ENCODE data around the gene CSF3R.

GRCh38 chr1:36503733-36504132 lies 21.0 kb upstream of the CSF3R start:
- no peak for TF ChIP-seq POLR2AphosphoS5 (IDR thresholded peaks at IDR 0.05; ENCODE audit: low read depth)
- TF ChIP-seq CTCF (IDR thresholded peaks at IDR 0.05; ENCODE audit: insufficient read depth, low read length): no peak
- TF ChIP-seq, protein P1, sequence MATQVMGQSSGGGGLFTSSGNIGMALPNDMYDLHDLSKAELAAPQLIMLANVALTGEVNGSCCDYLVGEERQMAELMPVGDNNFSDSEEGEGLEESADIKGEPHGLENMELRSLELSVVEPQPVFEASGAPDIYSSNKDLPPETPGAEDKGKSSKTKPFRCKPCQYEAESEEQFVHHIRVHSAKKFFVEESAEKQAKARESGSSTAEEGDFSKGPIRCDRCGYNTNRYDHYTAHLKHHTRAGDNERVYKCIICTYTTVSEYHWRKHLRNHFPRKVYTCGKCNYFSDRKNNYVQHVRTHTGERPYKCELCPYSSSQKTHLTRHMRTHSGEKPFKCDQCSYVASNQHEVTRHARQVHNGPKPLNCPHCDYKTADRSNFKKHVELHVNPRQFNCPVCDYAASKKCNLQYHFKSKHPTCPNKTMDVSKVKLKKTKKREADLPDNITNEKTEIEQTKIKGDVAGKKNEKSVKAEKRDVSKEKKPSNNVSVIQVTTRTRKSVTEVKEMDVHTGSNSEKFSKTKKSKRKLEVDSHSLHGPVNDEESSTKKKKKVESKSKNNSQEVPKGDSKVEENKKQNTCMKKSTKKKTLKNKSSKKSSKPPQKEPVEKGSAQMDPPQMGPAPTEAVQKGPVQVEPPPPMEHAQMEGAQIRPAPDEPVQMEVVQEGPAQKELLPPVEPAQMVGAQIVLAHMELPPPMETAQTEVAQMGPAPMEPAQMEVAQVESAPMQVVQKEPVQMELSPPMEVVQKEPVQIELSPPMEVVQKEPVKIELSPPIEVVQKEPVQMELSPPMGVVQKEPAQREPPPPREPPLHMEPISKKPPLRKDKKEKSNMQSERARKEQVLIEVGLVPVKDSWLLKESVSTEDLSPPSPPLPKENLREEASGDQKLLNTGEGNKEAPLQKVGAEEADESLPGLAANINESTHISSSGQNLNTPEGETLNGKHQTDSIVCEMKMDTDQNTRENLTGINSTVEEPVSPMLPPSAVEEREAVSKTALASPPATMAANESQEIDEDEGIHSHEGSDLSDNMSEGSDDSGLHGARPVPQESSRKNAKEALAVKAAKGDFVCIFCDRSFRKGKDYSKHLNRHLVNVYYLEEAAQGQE (IDR thresholded peaks at IDR 0.05; ENCODE audit: insufficient replicate concordance, low read depth): no peak
